Coronary artery (tissue), 2 donors: ENCODE data around the gene RFTN1.
"Not testable (repeated sequence)": the region's sequence is repeated elsewhere in the genome, so short reads cannot be mapped to it uniquely, and the experiment has no call there.

ENCODE experiments used
- DNase-seq: peaks from one replicate; pipeline ENCODE4 v3.0.0-alpha.2; 2017; ENCODE audit warnings: low spot score
- H3K27ac ChIP-seq, 2 donors: fragments of 200-600 bp; sonication (generic); one replicate each; pipeline ENCODE4 v1.5.1; 2016 to 2019
- H3K4me3 ChIP-seq: fragments of 200-600 bp; sonication (generic); 2 replicates; pipeline ENCODE4 v1.5.1; 2016; ENCODE audit warnings: mild to moderate bottlenecking, moderate library complexity
- TF ChIP-seq, protein P1 (sequence below): fragments of 200-600 bp; sonication (generic); IDR thresholded peaks from one replicate; pipeline ENCODE4 v1.5.1; 2019; ENCODE audit warnings: antibody characterized with exemption

RFTN1 gene

DNA sequence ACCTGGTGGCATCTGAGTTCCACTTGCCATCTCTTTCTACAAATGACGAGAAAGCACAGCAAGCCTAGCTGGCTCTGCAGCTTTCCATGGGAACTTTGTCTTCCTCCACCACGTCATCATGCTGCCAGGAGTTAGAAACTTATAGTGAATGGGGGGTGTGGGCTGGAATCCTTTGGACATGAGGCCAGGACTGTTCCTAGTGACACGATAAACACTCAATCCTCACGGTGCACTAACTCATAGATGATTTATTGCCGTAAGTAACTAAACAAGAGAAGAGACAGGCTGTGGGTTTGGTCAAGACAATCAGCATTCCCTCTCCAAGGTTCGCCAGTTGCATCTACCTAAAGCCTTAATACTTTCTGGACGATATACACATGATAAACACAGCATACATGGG lies 197.9 kb downstream of the RFTN1 start:
- DNase-seq: no peak
- Histone ChIP-seq H3K27ac (no peak overlapping the region), H3K4me3 (no peak overlapping the region)
- TF ChIP-seq, protein P1, sequence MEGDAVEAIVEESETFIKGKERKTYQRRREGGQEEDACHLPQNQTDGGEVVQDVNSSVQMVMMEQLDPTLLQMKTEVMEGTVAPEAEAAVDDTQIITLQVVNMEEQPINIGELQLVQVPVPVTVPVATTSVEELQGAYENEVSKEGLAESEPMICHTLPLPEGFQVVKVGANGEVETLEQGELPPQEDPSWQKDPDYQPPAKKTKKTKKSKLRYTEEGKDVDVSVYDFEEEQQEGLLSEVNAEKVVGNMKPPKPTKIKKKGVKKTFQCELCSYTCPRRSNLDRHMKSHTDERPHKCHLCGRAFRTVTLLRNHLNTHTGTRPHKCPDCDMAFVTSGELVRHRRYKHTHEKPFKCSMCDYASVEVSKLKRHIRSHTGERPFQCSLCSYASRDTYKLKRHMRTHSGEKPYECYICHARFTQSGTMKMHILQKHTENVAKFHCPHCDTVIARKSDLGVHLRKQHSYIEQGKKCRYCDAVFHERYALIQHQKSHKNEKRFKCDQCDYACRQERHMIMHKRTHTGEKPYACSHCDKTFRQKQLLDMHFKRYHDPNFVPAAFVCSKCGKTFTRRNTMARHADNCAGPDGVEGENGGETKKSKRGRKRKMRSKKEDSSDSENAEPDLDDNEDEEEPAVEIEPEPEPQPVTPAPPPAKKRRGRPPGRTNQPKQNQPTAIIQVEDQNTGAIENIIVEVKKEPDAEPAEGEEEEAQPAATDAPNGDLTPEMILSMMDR: no peak

DNA sequence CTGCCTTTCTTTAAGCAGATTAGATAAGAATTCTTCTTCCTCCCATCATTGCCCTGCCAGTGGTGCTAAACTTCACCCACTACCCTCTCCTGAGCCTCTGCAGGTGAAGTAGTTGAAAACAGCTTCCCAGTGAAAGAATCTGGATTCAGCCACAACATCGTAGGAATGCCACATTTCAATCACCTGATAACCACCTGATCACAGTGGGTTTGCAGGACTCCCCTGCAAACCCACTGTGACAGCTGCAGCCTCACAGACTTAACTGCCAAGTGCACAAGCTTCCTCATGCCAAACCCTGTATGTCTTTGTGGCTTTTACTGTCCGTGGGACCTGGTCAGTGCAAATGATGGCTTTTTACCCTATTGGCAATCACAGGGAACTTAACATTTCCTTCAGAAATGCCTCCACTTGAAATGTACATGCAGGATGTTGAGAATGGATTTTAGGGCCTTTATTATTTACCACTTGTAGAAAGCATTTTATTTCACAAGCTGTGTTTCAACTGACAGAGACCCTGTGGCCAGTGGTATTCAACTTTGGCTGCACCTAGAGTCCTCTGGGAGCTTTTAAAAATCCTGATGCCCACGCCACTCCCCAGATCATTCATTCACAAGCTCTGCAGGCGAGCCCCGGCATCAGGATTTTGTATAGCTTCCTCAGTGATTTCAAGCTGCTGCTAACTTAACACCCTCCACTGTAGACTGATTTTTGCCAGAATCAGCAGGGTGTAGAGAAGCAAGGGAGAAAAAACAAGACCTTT lies 199.4 kb downstream of the RFTN1 start:
- no peak for DNase-seq

DNA sequence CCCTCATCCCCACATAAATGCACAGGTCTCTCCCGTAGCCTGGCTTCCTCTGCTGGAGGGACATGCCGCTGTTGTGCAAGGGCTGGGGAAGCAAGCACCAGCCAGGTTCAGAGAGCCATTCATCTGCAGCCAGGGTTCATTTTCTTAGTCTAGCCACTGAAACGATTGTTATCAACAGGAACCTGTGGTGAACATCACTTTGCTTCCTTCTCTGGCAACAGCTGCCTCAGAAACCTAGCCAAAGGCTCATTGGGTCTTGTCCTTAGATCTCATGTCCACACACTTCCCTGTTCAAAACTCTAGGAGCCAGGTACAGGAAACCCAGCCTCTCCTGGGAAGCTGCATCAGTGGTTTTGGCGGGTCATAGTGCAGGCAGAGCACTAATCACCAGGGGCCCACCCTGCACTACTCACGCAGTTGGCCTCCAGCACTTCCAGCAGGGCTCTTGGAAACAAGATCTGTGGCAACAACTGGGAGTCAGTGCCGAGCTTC lies 201.5 kb downstream of the RFTN1 start:
- no peak overlapping the region for H3K4me3 ChIP-seq
- TF ChIP-seq, protein P1: no peak
- peak overlapping the region in 1 of 2 donors; percentile 12 for H3K27ac ChIP-seq
- no peak for DNase-seq

More for the DNA sequence above, 199.4 kb downstream of the RFTN1 start:
- Histone ChIP-seq H3K4me3 (no peak overlapping the region), H3K27ac (no peak overlapping the region)
- TF ChIP-seq, protein P1: no peak

DNA sequence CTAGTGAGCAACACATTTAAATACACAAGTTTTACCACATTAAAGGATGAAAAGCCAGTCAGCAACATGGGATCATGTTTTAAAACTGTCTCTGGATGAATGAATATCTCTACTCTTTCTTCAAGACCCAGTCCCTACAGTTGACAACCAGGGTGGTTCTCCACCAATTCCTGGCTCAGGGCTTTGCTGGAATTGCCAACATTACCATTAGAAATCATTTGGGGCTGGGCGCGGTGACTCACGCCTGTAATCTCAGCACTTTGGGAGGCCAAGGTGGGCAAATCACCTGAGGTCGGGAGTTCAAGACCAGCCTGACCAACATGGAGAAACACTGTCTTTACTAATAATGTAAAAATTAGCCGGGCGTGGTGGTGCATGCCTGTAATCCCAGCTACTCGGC lies 203.0 kb downstream of the RFTN1 start:
- not testable (repeated sequence) for DNase-seq, H3K27ac ChIP-seq, H3K4me3 ChIP-seq

DNA sequence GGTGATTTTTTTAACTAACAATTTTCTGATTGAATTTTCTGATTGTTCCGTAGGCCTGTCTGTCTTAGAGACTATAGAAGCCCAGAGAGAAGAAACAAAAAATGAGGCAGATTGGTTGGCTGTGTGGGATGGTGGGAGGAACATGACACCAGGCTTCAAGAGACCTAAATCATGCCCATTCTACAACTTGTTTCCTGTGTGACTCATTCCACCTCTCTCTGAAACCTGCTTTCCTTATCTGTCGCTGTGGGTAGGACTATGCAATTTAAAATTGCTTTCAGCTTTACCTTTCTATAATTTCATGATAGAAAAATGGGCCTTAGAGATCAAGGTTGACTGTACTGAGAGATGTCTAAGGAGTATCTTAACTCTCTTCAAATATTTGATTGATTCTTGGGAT lies 203.9 kb downstream of the RFTN1 start:
- TF ChIP-seq, protein P1: no peak
- no peak for DNase-seq
- Histone ChIP-seq H3K4me3 (no peak overlapping the region), H3K27ac (no peak overlapping the region)

DNA sequence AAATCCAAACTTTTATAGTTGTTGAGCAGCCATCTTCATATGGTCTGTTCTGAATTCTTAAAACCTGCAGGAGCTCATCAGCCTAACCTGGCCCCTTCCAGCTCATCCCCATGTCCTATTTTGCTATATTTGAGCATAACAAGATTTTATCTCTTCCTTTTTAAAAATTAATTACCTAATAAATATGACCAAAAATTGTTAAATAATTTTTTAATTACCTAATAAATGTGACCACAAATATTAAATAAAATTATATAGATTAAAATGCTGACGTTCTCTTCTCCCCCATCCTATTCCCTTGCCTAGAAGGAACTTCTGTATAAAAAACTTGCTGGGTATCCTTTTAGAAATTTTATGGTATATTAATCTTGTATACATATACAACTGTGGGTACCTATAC lies 204.8 kb downstream of the RFTN1 start:
- TF ChIP-seq, protein P1: no peak
- Histone ChIP-seq H3K4me3 (no peak overlapping the region), H3K27ac (no peak overlapping the region)
- no peak for DNase-seq

DNA sequence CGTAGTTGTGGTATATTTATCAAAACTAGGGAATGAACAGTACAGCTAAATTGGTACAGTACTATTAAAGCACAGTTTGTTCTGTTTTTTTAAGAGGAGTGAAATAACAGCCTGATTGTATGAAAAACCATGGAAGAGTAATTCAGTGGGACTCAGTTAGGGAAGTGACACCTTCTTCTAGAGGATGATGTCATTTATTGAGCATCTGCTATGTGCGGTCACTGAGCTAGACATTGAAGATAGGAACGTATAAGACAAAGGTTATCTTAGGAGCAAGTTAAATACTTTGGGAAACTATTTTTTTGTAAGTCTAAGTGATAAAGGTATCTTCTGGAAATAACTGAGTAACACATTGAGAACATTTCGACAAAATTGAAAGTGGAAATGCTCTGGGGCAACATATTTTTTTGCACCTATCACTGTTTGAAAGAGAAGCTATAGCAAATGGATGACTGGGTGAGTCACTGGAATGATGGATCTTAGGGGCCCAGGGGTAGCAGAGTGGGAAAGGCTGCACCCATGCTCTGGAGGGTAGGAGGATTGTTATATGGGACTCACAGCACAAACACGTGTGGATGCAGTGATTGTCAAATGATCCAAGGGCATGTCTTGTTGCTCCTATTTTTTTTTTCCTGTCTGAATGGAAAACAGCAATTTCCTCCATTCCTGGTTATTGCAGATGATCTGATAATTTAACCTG lies 205.5 kb downstream of the RFTN1 start:
- H3K27ac ChIP-seq: no peak overlapping the region

More for the DNA sequence above, 205.5 kb downstream of the RFTN1 start:
- H3K4me3 ChIP-seq: no peak overlapping the region
- TF ChIP-seq, protein P1: no peak
- DNase-seq: no peak
